HG03025 (cell line): ENCODE data around the gene U2AF1L4.

Source experiments
- ATAC-seq: cut with Tn5 transposase; IDR thresholded peaks from one replicate; pipeline ENCODE4 v1.9.1; 2021; ENCODE audit warnings: mild to moderate bottlenecking, moderate library complexity; ENCODE audit not compliant: unreplicated experiment, low FRiP score

The U2AF1L4 gene

GRCh38 chr19:35715355-35715809, 29.8 kb downstream of the U2AF1L4 start:
- ATAC-seq, result no peak

- ATAC-seq, result no peak
Observed at GRCh38 chr19:35714601-35715354, 30.4 kb downstream of the U2AF1L4 start.

GRCh38 chr19:35713904-35714495, 31.2 kb downstream of the U2AF1L4 start:
- no peak for ATAC-seq

GRCh38 chr19:35713506-35713850, 31.7 kb downstream of the U2AF1L4 start:
- no peak for ATAC-seq

GRCh38 chr19:35712567-35713505, 32.4 kb downstream of the U2AF1L4 start:
- ATAC-seq, result no peak

GRCh38 chr19:35710784-35711723, 34.2 kb downstream of the U2AF1L4 start:
- no peak for ATAC-seq

GRCh38 chr19:35708391-35708790, 36.8 kb downstream of the U2AF1L4 start:
- no peak for ATAC-seq

GRCh38 chr19:35704218-35704617, 41.0 kb downstream of the U2AF1L4 start, which contains the start of gene ZBTB32:
ZBTB32 (plus strand) TSS chr19:35704558; CDS start chr19:35714627, 10,069 bp downstream.
- ATAC-seq, result no peak

- ATAC-seq, result no peak
Observed at GRCh38 chr19:35703343-35703742, 41.9 kb downstream of the U2AF1L4 start.

GRCh38 chr19:35702223-35703012, 42.8 kb downstream of the U2AF1L4 start:
- ATAC-seq, result peak; percentile 89

- no peak for ATAC-seq
Observed at GRCh38 chr19:35696835-35697234, 48.4 kb downstream of the U2AF1L4 start.

- no peak for ATAC-seq
Observed at GRCh38 chr19:35695895-35696422, 49.3 kb downstream of the U2AF1L4 start.

- ATAC-seq, result no peak
Observed at GRCh38 chr19:35693835-35694599, 51.2 kb downstream of the U2AF1L4 start.

GRCh38 chr19:35693422-35693821, 51.8 kb downstream of the U2AF1L4 start:
- no peak for ATAC-seq
